GM23248 (cell line): Measurements from ENCODE around the gene USP17L28. TPM values are rescaled to one million over a fixed set of nuclear protein-coding genes. Genes with fewer than 3 reads are reported as not detected.
"Not testable (repeated sequence)": the region's sequence is repeated elsewhere in the genome, so short reads cannot be mapped to it uniquely, and the experiment has no call there.

Source experiments
- DNase-seq: peaks from one replicate; pipeline ENCODE4 v3.0.0-alpha.2; 2015
- H2AFZ ChIP-seq: fragments of 200-600 bp; sonication (generic); 2 replicates; pipeline ENCODE4 v1.6.1; 2016; ENCODE audit warnings: antibody characterized with exemption
- H3F3A ChIP-seq: fragments of 200-600 bp; sonication (generic); 2 replicates; pipeline ENCODE4 v1.6.1; 2016; ENCODE audit warnings: mild to moderate bottlenecking, antibody characterized with exemption, mixed run types; ENCODE audit not compliant: insufficient read depth
- H3K27ac ChIP-seq: fragments of 200-600 bp; sonication (generic); 2 replicates; pipeline ENCODE4 v1.5.1; 2016; ENCODE audit warnings: mild to moderate bottlenecking
- H3K27me3 ChIP-seq: fragments of 200-600 bp; sonication (generic); replicated peaks from 2 replicates; pipeline ENCODE4 v1.6.1; 2016; ENCODE audit warnings: mild to moderate bottlenecking; ENCODE audit not compliant: insufficient read depth
- H3K36me3 ChIP-seq: fragments of 200-600 bp; sonication (generic); 2 replicates; pipeline ENCODE4 v1.6.1; 2016; ENCODE audit warnings: low read depth, mild to moderate bottlenecking
- H3K4me1 ChIP-seq: fragments of 200-600 bp; sonication (generic); 2 replicates; pipeline ENCODE4 v1.6.1; 2016; ENCODE audit warnings: mild to moderate bottlenecking; ENCODE audit not compliant: insufficient read depth
- H3K4me2 ChIP-seq: fragments of 200-600 bp; sonication (generic); one replicate; pipeline ENCODE4 v1.6.1; 2016; ENCODE audit warnings: mild to moderate bottlenecking; ENCODE audit not compliant: unreplicated experiment
- H3K4me3 ChIP-seq: fragments of 200-600 bp; sonication (generic); 2 replicates; pipeline ENCODE4 v1.5.1; 2016; ENCODE audit warnings: mild to moderate bottlenecking
- H3K79me2 ChIP-seq: fragments of 200-600 bp; sonication (generic); 2 replicates; pipeline ENCODE4 v1.6.1; 2016; ENCODE audit warnings: mild to moderate bottlenecking; ENCODE audit not compliant: insufficient read depth
- H3K9ac ChIP-seq: fragments of 200-600 bp; sonication (generic); 2 replicates; pipeline ENCODE4 v1.6.1; 2016; ENCODE audit warnings: mild to moderate bottlenecking
- H3K9me2 ChIP-seq: fragments of 200-600 bp; sonication (generic); 2 replicates; pipeline ENCODE4 v1.6.1; 2016; ENCODE audit warnings: mixed run types, mild to moderate bottlenecking, moderate library complexity; ENCODE audit not compliant: insufficient read depth
- H3K9me3 ChIP-seq: fragments of 200-600 bp; sonication (generic); one replicate; pipeline ENCODE4 v1.6.1; 2017; ENCODE audit warnings: low read depth
- H4K20me1 ChIP-seq: fragments of 200-600 bp; sonication (generic); 2 replicates; pipeline ENCODE4 v1.6.0; 2016; ENCODE audit not compliant: insufficient read depth
- EZH2 ChIP-seq: fragments of 200-600 bp; sonication (generic); IDR thresholded peaks from 2 replicates; pipeline ENCODE4 v1.6.1; 2018; ENCODE audit warnings: antibody characterized with exemption, mild to moderate bottlenecking; ENCODE audit not compliant: insufficient read depth, poor library complexity, severe bottlenecking
- EZH2phosphoT487 ChIP-seq: fragments of 200-600 bp; sonication (generic); IDR thresholded peaks from 2 replicates; pipeline ENCODE4 v1.6.1; 2018; ENCODE audit warnings: antibody characterized with exemption, moderate library complexity, mild to moderate bottlenecking, low read depth; ENCODE audit not compliant: insufficient read depth
- WGBS, 2 experiments: methylation state at CpG; one replicate each; pipeline ENCODE4 v1.1.6; 2015 to 2017; ENCODE audit warnings: low lambda C conversion rate in 2 of 2, low coverage in 1 of 2; ENCODE audit errors: missing lambda C conversion rate in 2 of 2; 5-methylcytosine and 5-hydroxymethylcytosine counted together
- in situ Hi-C: fragments of 300-500 bp; cut with MboI; formaldehyde crosslinking; loops from 2 replicates; pipeline ENCODE4 v1.15.0; 2020
- polyA plus RNA-seq: library from polyadenylated mRNA; unstranded; fragments of >200 nt; fragmentation: Nextera tagmentation; extraction: Ambion mirVana; gene quantifications from 2 replicates; pipeline ENCODE4 v1.2.1, GENCODE V29; 2016
- total RNA-seq: library from RNA; depleted of rRNA; stranded (reverse); fragments of >200 nt; shearing (Covaris generic); gene quantifications from 2 replicates; pipeline ENCODE4 v1.2.3, GENCODE V29; 2014; rRNA removed

USP17L28 gene
- total and polyA plus RNA-seq, 2 experiments from 2014 or later, result not detected

DNA sequence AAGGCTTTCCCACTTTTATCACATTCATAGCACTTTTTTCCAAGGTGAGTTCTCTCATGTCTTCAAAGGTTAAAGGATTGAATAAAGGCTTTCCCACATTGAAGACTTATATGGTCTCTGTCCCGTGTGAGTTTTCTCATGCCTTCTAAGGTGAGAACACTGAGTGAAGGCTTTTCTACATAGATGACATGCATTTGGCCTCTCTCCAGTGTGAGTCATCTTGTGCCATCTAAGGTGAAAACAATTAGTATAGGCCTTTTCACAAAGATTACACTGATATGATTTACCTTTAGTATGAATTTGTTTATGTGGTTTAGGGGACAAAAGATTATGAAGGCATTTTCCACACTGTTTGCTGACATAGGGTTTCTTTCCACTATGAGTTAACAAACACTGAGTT is 35.4 kb downstream of the USP17L28 start:
- no peak overlapping the region for H3K27ac ChIP-seq
- no peaks in the 10 kb centered on the region for H3K36me3 ChIP-seq
- TF ChIP-seq EZH2 (no peak), EZH2phosphoT487 (no peak)
- DNase-seq, result no peak
- H3F3A ChIP-seq, result no peaks in the 10 kb centered on the region
- H3K9me2 ChIP-seq, result no peaks in the 10 kb centered on the region
- no peaks in the 10 kb centered on the region for H3K79me2 ChIP-seq
- no peak overlapping the region for H2AFZ ChIP-seq
- H3K4me3 ChIP-seq, result no peak overlapping the region
- H3K4me2 ChIP-seq, result no peak overlapping the region
- H3K9ac ChIP-seq, result no peak overlapping the region
- 67 to 76% methylated on average over 1 of the region's 1 CpG for WGBS, 2 experiments
- H4K20me1 ChIP-seq, result no peaks in the 10 kb centered on the region
- H3K27me3 ChIP-seq, result no peaks in the 10 kb centered on the region
- no peaks in the 10 kb centered on the region for H3K4me1 ChIP-seq
- in situ Hi-C loops, result no loop called here
- H3K9me3 ChIP-seq, result no peaks in the 10 kb centered on the region

DNA sequence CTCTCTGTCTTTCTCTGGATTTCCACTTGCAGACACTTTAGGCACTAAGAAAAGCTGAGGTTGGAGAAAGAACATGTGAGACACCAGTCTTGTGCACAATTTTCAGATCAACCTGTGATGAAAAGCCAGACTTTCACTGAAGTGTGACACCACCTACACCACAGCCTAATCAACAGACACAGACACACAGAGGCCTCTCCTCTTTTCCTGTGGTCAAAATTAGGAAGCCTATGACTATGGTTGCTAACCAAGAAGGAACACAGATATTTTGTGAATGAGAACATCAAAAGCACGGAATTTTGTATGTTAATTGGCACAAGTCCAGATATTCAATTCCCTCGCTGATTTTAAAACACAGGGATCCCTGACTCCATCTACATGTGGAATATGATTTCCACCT is 40.3 kb downstream of the USP17L28 start:
- H4K20me1 ChIP-seq, H3K4me3 ChIP-seq, H3K27me3 ChIP-seq, H3K36me3 ChIP-seq, H2AFZ ChIP-seq, H3K9me3 ChIP-seq, in situ Hi-C loops, H3F3A ChIP-seq, H3K4me2 ChIP-seq, H3K9ac ChIP-seq, H3K79me2 ChIP-seq, H3K9me2 ChIP-seq, H3K4me1 ChIP-seq, H3K27ac ChIP-seq: not testable (repeated sequence)
- 16 to 23% methylated on average over 2 of the region's 2 CpGs for WGBS, 2 experiments
- DNase-seq, result peak; percentile 0

Other genes with a start within 250 kb of the USP17L28 start
- not detected in 2 replicates for gene FAM90A26, start 178.5 kb upstream of the USP17L28 start, total RNA-seq
- gene FAM90A26, start 178.5 kb upstream of the USP17L28 start, polyA plus RNA-seq, result not detected in 2 replicates
- gene USP17L10, start 138.2 kb upstream of the USP17L28 start, total RNA-seq, result not detected in 2 replicates
- not detected in 2 replicates for gene USP17L10, start 138.2 kb upstream of the USP17L28 start, polyA plus RNA-seq
- gene USP17L11, start 133.5 kb upstream of the USP17L28 start, total RNA-seq, result not detected in 2 replicates
- not detected in 2 replicates for gene USP17L11, start 133.5 kb upstream of the USP17L28 start, polyA plus RNA-seq
- not detected in 2 replicates for gene USP17L12, start 128.7 kb upstream of the USP17L28 start, total RNA-seq
- gene USP17L12, start 128.7 kb upstream of the USP17L28 start, polyA plus RNA-seq, result not detected in 2 replicates
- gene USP17L13, start 124.0 kb upstream of the USP17L28 start, total RNA-seq, result not detected in 2 replicates
- not detected in 2 replicates for gene USP17L13, start 124.0 kb upstream of the USP17L28 start, polyA plus RNA-seq
- not detected in 2 replicates for gene USP17L15, start 114.5 kb upstream of the USP17L28 start, total RNA-seq
- gene USP17L15, start 114.5 kb upstream of the USP17L28 start, polyA plus RNA-seq, result not detected in 2 replicates
- not detected in 2 replicates for gene USP17L17, start 105.0 kb upstream of the USP17L28 start, total RNA-seq
- not detected in 2 replicates for gene USP17L17, start 105.0 kb upstream of the USP17L28 start, polyA plus RNA-seq
- not detected in 2 replicates for gene USP17L18, start 100.3 kb upstream of the USP17L28 start, total RNA-seq
- gene USP17L18, start 100.3 kb upstream of the USP17L28 start, polyA plus RNA-seq, result not detected in 2 replicates
- gene USP17L19, start 95.5 kb upstream of the USP17L28 start, total RNA-seq, result not detected in 2 replicates
- not detected in 2 replicates for gene USP17L19, start 95.5 kb upstream of the USP17L28 start, polyA plus RNA-seq
- gene USP17L20, start 90.8 kb upstream of the USP17L28 start, total RNA-seq, result not detected in 2 replicates
- gene USP17L20, start 90.8 kb upstream of the USP17L28 start, polyA plus RNA-seq, result not detected in 2 replicates
- gene USP17L21, start 86.0 kb upstream of the USP17L28 start, total RNA-seq, result not detected in 2 replicates
- not detected in 2 replicates for gene USP17L21, start 86.0 kb upstream of the USP17L28 start, polyA plus RNA-seq
- not detected in 2 replicates for gene USP17L22, start 81.3 kb upstream of the USP17L28 start, total RNA-seq
- not detected in 2 replicates for gene USP17L22, start 81.3 kb upstream of the USP17L28 start, polyA plus RNA-seq
- gene USP17L24, start 23.7 kb upstream of the USP17L28 start, total RNA-seq, result not detected in 2 replicates
- gene USP17L24, start 23.7 kb upstream of the USP17L28 start, polyA plus RNA-seq, result not detected in 2 replicates
- gene USP17L25, start 19.0 kb upstream of the USP17L28 start, total RNA-seq, result not detected in 2 replicates
- gene USP17L25, start 19.0 kb upstream of the USP17L28 start, polyA plus RNA-seq, result not detected in 2 replicates
- not detected in 2 replicates for gene USP17L26, start 14.2 kb upstream of the USP17L28 start, total RNA-seq
- not detected in 2 replicates for gene USP17L26, start 14.2 kb upstream of the USP17L28 start, polyA plus RNA-seq
- gene USP17L5, start 9.5 kb upstream of the USP17L28 start, total RNA-seq, result not detected in 2 replicates
- gene USP17L5, start 9.5 kb upstream of the USP17L28 start, polyA plus RNA-seq, result not detected in 2 replicates
- not detected in 2 replicates for gene USP17L27, start 4.7 kb upstream of the USP17L28 start, total RNA-seq
- gene USP17L27, start 4.7 kb upstream of the USP17L28 start, polyA plus RNA-seq, result not detected in 2 replicates
- gene USP17L29, start 4.7 kb downstream of the USP17L28 start, total RNA-seq, result not detected in 2 replicates
- not detected in 2 replicates for gene USP17L29, start 4.7 kb downstream of the USP17L28 start, polyA plus RNA-seq
- not detected in 2 replicates for gene USP17L30, start 14.2 kb downstream of the USP17L28 start, total RNA-seq
- gene USP17L30, start 14.2 kb downstream of the USP17L28 start, polyA plus RNA-seq, result not detected in 2 replicates
- not detected in 2 replicates for gene DEFB131A, start 95.5 kb downstream of the USP17L28 start, total RNA-seq
- not detected in 2 replicates for gene DEFB131A, start 95.5 kb downstream of the USP17L28 start, polyA plus RNA-seq